WTC11 (cell line): ENCODE results near the gene CLPTM1L. TPM values are rescaled to one million over a fixed set of nuclear protein-coding genes. Genes with fewer than 3 reads are reported as not detected.

ENCODE experiments used
- ATAC-seq: fragments of 200-7000 bp; cut with Tn5 transposase; 2 replicates; pipeline ENCODE4 v1.10.0; 2021; ENCODE audit warnings: mild to moderate bottlenecking, moderate library complexity
- CTCF ChIA-PET: fragments of 300-600 bp; sonication (Branson Sonifier 250); formaldehyde crosslinking; loops from one replicate; lab custom pipeline; 2021; ENCODE audit warnings: antibody characterized with exemption; lab: Charles Lee
- POLR2A ChIA-PET: fragments of 350-600 bp; sonication (Branson Sonifier 250); formaldehyde crosslinking; loops from one replicate; lab custom pipeline; 2021; ENCODE audit warnings: antibody characterized with exemption; lab: Charles Lee
- DNase-seq: peaks from one replicate; pipeline ENCODE4 v3.0.0; 2021; ENCODE audit warnings: low spot score
- H3K27ac Mint-ChIP-seq: 2 replicates; pipeline ENCODE4 v1.8.0; 2021; ENCODE audit warnings: mixed read lengths
- H3K27me3 Mint-ChIP-seq: 2 replicates; pipeline ENCODE4 v1.8.0; 2021; ENCODE audit warnings: low read depth, mild to moderate bottlenecking, moderate library complexity, mixed read lengths
- H3K36me3 Mint-ChIP-seq: 2 replicates; pipeline ENCODE4 v1.8.0; 2021; ENCODE audit warnings: mixed read lengths
- H3K4me1 Mint-ChIP-seq: 2 replicates; pipeline ENCODE4 v1.8.0; 2022; ENCODE audit warnings: mixed read lengths
- H3K4me3 Mint-ChIP-seq: 2 replicates; pipeline ENCODE4 v1.8.0; 2021; ENCODE audit warnings: mild to moderate bottlenecking, moderate library complexity, mixed read lengths
- H3K9me3 Mint-ChIP-seq: 2 replicates; pipeline ENCODE4 v1.8.0; 2021; ENCODE audit warnings: mixed read lengths
- ELF4 ChIP-seq: sonication (generic); formaldehyde crosslinking; IDR thresholded peaks from 2 replicates; pipeline ENCODE4 v1.8.1; 2022; ENCODE audit warnings: low read depth, mild to moderate bottlenecking, moderate library complexity, missing genetic modification reagents
- SP1 ChIP-seq: sonication (generic); formaldehyde crosslinking; conservative IDR thresholded peaks from 2 replicates; pipeline ENCODE4 v1.8.1; 2022; ENCODE audit warnings: missing genetic modification reagents
- TEAD4 ChIP-seq: sonication (generic); formaldehyde crosslinking; IDR thresholded peaks from 2 replicates; pipeline ENCODE4 v1.8.0; 2022; ENCODE audit warnings: mild to moderate bottlenecking, missing genetic modification reagents
- TP53 ChIP-seq: sonication (generic); formaldehyde crosslinking; IDR thresholded peaks from 2 replicates; pipeline ENCODE4 v1.8.1; 2023; ENCODE audit warnings: mild to moderate bottlenecking, missing genetic modification reagents
- ZBTB21 ChIP-seq: sonication (generic); formaldehyde crosslinking; IDR thresholded peaks from 2 replicates; pipeline ENCODE4 v1.8.1; 2023; ENCODE audit warnings: mild to moderate bottlenecking, missing genetic modification reagents, borderline replicate concordance
- total RNA-seq: library from RNA; stranded (reverse); gene quantifications from 3 replicates; pipeline ENCODE4 v1.2.3, GENCODE V29; 2021
- TF ChIP-seq, protein P1 (sequence below): sonication (generic); formaldehyde crosslinking; IDR thresholded peaks from 2 replicates; pipeline ENCODE4 v1.8.0; 2023; ENCODE audit warnings: missing genetic modification reagents
- TF ChIP-seq, protein P2 (sequence below): sonication (generic); formaldehyde crosslinking; IDR thresholded peaks from 2 replicates; pipeline ENCODE4 v1.8.0; 2023; ENCODE audit warnings: mild to moderate bottlenecking, missing genetic modification reagents
- TF ChIP-seq, protein P3 (sequence below): sonication (generic); formaldehyde crosslinking; IDR thresholded peaks from 2 replicates; pipeline ENCODE4 v1.8.1; 2022; ENCODE audit warnings: low read depth, mild to moderate bottlenecking, moderate library complexity, missing genetic modification reagents, borderline replicate concordance
- TF ChIP-seq, protein P4 (sequence below): sonication (generic); formaldehyde crosslinking; IDR thresholded peaks from 2 replicates; pipeline ENCODE4 v1.8.1; 2023; ENCODE audit warnings: mild to moderate bottlenecking, missing genetic modification reagents
- TF ChIP-seq, protein P5 (sequence below): sonication (generic); formaldehyde crosslinking; IDR thresholded peaks from 2 replicates; pipeline ENCODE4 v1.8.0; 2022; ENCODE audit warnings: mild to moderate bottlenecking, missing genetic modification reagents
- TF ChIP-seq, protein P6 (sequence below): sonication (generic); formaldehyde crosslinking; IDR thresholded peaks from 2 replicates; pipeline ENCODE4 v1.8.0; 2022; ENCODE audit warnings: missing genetic modification reagents
- TF ChIP-seq, protein P7 (sequence below): sonication (generic); formaldehyde crosslinking; IDR thresholded peaks from 2 replicates; pipeline ENCODE4 v1.8.0; 2022; ENCODE audit warnings: mild to moderate bottlenecking, missing genetic modification reagents
- TF ChIP-seq, protein P8 (sequence below): sonication (generic); formaldehyde crosslinking; IDR thresholded peaks from 2 replicates; pipeline ENCODE4 v1.8.1; 2023; ENCODE audit warnings: mild to moderate bottlenecking, missing genetic modification reagents, moderate library complexity

CLPTM1L gene
- total RNA-seq, 1 experiment from 2014 or later: 92.8 TPM

DNA sequence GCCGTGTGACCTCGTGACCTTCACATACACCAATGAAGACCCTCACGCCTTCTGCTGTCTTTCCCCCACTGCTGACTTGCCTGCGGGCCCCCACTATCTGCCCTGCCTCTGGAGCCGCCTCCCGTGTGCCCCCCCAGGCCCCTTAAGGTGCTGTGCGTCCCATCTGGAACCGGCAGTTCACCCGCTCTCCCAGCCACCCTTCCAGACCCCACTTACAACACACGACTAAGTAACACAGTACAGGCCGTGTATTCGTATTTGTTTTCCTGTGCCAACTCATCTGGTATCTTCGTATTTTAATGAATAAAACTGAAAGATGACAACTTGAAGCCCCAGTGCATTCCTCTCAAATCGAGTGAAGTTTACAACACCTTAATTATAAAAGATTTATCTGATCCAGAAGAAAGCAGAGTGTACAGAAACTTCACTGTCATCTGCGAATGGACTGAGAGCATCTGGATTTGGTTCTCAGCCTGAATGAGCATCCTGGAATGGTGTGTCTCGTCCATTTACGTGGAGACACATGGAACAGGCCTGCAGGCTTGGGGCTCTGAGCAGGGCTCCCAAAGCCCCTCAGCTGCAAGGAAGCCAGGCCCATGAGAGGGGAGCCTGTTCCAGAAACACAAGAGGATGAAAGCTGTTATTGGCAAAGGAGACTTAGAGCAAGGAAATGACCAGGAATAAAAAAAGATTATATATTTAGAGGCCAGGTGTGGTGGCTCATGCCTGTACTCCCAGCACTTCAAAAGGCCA is 28.1 kb downstream of the CLPTM1L start:
- Mint-ChIP-seq H3K27me3 (no peaks in the 10 kb centered on the region), H3K27ac (peak overlapping the region; percentile 96), H3K9me3 (peaks cover 2% of the 10 kb centered on the region; the same call in 1 of the 2 replicates), H3K4me3 (no peak overlapping the region; the same call in 1 of the 2 replicates), H3K36me3 (peaks cover 27% of the 10 kb centered on the region), H3K4me1 (peaks cover 33% of the 10 kb centered on the region)
- DNase-seq: no peak
- ATAC-seq: no peak
- CTCF ChIA-PET: interaction anchor here (1.2 to 1.3 kb wide), 3 partner anchors 10 to 328 kb away, joined by 3 to 8 read pairs (median 5); no protein-coding TSS in a partner anchor
- TF ChIP-seq, protein P1, sequence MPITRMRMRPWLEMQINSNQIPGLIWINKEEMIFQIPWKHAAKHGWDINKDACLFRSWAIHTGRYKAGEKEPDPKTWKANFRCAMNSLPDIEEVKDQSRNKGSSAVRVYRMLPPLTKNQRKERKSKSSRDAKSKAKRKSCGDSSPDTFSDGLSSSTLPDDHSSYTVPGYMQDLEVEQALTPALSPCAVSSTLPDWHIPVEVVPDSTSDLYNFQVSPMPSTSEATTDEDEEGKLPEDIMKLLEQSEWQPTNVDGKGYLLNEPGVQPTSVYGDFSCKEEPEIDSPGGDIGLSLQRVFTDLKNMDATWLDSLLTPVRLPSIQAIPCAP: no peak
- TF ChIP-seq, protein P2, sequence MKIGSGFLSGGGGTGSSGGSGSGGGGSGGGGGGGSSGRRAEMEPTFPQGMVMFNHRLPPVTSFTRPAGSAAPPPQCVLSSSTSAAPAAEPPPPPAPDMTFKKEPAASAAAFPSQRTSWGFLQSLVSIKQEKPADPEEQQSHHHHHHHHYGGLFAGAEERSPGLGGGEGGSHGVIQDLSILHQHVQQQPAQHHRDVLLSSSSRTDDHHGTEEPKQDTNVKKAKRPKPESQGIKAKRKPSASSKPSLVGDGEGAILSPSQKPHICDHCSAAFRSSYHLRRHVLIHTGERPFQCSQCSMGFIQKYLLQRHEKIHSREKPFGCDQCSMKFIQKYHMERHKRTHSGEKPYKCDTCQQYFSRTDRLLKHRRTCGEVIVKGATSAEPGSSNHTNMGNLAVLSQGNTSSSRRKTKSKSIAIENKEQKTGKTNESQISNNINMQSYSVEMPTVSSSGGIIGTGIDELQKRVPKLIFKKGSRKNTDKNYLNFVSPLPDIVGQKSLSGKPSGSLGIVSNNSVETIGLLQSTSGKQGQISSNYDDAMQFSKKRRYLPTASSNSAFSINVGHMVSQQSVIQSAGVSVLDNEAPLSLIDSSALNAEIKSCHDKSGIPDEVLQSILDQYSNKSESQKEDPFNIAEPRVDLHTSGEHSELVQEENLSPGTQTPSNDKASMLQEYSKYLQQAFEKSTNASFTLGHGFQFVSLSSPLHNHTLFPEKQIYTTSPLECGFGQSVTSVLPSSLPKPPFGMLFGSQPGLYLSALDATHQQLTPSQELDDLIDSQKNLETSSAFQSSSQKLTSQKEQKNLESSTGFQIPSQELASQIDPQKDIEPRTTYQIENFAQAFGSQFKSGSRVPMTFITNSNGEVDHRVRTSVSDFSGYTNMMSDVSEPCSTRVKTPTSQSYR (CRISPR knock-in tag): 0 out of 2 replicates have a peak, but pooled peaks have one; percentile 7
- TF ChIP-seq TP53 (CRISPR knock-in tag) (peak; percentile 76; the same call in 1 of the 2 replicates), TEAD4 (CRISPR knock-in tag) (no peak), ZBTB21 (CRISPR knock-in tag) (0 out of 2 replicates have a peak, but pooled peaks have one; percentile 17), SP1 (CRISPR knock-in tag) (peak; percentile 33)
- TF ChIP-seq, protein P3, sequence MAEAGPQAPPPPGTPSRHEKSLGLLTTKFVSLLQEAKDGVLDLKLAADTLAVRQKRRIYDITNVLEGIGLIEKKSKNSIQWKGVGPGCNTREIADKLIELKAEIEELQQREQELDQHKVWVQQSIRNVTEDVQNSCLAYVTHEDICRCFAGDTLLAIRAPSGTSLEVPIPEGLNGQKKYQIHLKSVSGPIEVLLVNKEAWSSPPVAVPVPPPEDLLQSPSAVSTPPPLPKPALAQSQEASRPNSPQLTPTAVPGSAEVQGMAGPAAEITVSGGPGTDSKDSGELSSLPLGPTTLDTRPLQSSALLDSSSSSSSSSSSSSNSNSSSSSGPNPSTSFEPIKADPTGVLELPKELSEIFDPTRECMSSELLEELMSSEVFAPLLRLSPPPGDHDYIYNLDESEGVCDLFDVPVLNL (CRISPR knock-in tag): no peak
- TF ChIP-seq, protein P4, sequence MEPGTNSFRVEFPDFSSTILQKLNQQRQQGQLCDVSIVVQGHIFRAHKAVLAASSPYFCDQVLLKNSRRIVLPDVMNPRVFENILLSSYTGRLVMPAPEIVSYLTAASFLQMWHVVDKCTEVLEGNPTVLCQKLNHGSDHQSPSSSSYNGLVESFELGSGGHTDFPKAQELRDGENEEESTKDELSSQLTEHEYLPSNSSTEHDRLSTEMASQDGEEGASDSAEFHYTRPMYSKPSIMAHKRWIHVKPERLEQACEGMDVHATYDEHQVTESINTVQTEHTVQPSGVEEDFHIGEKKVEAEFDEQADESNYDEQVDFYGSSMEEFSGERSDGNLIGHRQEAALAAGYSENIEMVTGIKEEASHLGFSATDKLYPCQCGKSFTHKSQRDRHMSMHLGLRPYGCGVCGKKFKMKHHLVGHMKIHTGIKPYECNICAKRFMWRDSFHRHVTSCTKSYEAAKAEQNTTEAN (CRISPR knock-in tag): 0 out of 2 replicates have a peak, but pooled peaks have one; percentile 60
- POLR2A ChIA-PET: no interaction called here

DNA sequence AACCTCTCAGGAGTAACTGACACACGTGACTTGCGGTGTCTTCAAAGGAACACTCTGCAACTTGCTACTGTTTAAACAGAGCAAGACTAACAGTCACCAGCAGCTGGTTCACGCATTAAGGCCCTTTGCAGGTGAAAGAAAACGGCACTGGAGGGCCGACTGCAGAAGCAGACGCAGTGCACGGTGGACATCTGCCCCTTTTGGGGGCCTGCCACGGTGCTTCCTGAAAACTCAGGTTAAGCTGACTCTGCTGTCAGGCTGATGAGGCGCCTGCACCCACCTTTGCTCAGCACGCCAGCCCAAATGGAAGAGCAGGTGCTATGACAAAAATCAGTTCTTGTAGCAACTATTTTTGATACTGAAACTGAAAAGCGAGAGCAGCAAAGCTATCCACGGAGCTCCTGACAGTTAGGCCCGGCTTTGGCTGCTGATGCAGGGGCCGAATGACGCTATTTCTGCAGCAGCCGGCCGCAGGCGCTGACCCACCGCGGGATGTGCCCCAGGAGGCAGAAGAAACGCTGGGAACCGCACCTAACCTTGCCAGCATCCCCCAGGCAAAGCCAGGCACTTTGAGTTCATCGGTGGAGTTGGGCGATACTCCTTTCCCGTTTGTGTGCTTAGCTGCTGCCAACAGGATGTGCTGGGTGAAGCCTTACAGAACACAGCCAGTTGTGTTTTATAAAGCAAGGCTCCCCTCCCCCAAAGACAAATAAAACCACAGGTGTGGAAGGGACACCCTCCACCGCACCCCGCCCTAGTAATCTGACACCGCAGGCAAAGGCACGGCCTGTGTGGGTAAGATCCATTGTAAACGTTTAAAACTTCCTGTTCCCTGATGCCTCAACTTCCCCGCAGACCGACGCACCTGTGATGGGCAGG is 29.0 kb downstream of the CLPTM1L start:
- ChIA-PET POLR2A (no interaction called here), CTCF (interaction anchor here (1.2 to 1.3 kb wide), 2 partner anchors 11 to 65 kb away, joined by 5 to 8 read pairs; no protein-coding TSS in a partner anchor)
- TF ChIP-seq, protein P5, sequence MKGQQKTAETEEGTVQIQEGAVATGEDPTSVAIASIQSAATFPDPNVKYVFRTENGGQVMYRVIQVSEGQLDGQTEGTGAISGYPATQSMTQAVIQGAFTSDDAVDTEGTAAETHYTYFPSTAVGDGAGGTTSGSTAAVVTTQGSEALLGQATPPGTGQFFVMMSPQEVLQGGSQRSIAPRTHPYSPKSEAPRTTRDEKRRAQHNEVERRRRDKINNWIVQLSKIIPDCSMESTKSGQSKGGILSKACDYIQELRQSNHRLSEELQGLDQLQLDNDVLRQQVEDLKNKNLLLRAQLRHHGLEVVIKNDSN: no peak; the same call in 1 of the 2 replicates
- TF ChIP-seq, protein P6, sequence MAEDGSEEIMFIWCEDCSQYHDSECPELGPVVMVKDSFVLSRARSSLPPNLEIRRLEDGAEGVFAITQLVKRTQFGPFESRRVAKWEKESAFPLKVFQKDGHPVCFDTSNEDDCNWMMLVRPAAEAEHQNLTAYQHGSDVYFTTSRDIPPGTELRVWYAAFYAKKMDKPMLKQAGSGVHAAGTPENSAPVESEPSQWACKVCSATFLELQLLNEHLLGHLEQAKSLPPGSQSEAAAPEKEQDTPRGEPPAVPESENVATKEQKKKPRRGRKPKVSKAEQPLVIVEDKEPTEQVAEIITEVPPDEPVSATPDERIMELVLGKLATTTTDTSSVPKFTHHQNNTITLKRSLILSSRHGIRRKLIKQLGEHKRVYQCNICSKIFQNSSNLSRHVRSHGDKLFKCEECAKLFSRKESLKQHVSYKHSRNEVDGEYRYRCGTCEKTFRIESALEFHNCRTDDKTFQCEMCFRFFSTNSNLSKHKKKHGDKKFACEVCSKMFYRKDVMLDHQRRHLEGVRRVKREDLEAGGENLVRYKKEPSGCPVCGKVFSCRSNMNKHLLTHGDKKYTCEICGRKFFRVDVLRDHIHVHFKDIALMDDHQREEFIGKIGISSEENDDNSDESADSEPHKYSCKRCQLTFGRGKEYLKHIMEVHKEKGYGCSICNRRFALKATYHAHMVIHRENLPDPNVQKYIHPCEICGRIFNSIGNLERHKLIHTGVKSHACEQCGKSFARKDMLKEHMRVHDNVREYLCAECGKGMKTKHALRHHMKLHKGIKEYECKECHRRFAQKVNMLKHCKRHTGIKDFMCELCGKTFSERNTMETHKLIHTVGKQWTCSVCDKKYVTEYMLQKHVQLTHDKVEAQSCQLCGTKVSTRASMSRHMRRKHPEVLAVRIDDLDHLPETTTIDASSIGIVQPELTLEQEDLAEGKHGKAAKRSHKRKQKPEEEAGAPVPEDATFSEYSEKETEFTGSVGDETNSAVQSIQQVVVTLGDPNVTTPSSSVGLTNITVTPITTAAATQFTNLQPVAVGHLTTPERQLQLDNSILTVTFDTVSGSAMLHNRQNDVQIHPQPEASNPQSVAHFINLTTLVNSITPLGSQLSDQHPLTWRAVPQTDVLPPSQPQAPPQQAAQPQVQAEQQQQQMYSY (CRISPR knock-in tag): no peak
- no peak for TF ChIP-seq ELF4 (CRISPR knock-in tag)
- TF ChIP-seq, protein P7, sequence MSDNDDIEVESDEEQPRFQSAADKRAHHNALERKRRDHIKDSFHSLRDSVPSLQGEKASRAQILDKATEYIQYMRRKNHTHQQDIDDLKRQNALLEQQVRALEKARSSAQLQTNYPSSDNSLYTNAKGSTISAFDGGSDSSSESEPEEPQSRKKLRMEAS (CRISPR knock-in tag): peak; percentile 25; the same call in 1 of the 2 replicates
- TF ChIP-seq, protein P8, sequence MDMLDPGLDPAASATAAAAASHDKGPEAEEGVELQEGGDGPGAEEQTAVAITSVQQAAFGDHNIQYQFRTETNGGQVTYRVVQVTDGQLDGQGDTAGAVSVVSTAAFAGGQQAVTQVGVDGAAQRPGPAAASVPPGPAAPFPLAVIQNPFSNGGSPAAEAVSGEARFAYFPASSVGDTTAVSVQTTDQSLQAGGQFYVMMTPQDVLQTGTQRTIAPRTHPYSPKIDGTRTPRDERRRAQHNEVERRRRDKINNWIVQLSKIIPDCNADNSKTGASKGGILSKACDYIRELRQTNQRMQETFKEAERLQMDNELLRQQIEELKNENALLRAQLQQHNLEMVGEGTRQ (CRISPR knock-in tag): peak; percentile 75; the same call in 1 of the 2 replicates

More for the DNA sequence above, 29.0 kb downstream of the CLPTM1L start:
- Mint-ChIP-seq H3K4me1 (peaks cover 33% of the 10 kb centered on the region), H3K27me3 (no peaks in the 10 kb centered on the region; the same call in 1 of the 2 replicates), H3K36me3 (peaks cover 22% of the 10 kb centered on the region), H3K27ac (peak overlapping the region; percentile 96), H3K4me3 (peak overlapping the region; percentile 33), H3K9me3 (peaks cover 7% of the 10 kb centered on the region)
- DNase-seq: peak; percentile 56
- peak; percentile 82 for ATAC-seq
